Chondrocyte (in vitro differentiated cells): ENCODE data around the gene ZNF382. TPM values are rescaled to one million over a fixed set of nuclear protein-coding genes. Genes with fewer than 3 reads are reported as not detected.

ENCODE experiments used
- DNase-seq: peaks from one replicate; pipeline ENCODE4 v3.0.0; 2021; ENCODE audit warnings: mixed read lengths, low spot score
- H3K27ac Mint-ChIP-seq: one replicate; pipeline ENCODE4 v1.8.0; 2021; ENCODE audit warnings: mild to moderate bottlenecking, moderate library complexity, mixed read lengths; ENCODE audit not compliant: unreplicated experiment
- H3K27me3 Mint-ChIP-seq: 2 replicates; pipeline ENCODE4 v1.8.0; 2021; ENCODE audit warnings: low read depth, mixed read lengths
- H3K36me3 Mint-ChIP-seq: 2 replicates; pipeline ENCODE4 v1.8.0; 2021; ENCODE audit warnings: low read depth, mixed read lengths
- H3K4me1 Mint-ChIP-seq: 2 replicates; pipeline ENCODE4 v1.8.0; 2021; ENCODE audit warnings: low read depth, mild to moderate bottlenecking, mixed read lengths
- H3K4me3 Mint-ChIP-seq: one replicate; pipeline ENCODE4 v1.8.0; 2021; ENCODE audit warnings: mild to moderate bottlenecking, moderate library complexity, mixed read lengths; ENCODE audit not compliant: unreplicated experiment
- H3K9me3 Mint-ChIP-seq: 2 replicates; pipeline ENCODE4 v1.8.0; 2021; ENCODE audit warnings: low read depth, mixed read lengths
- CTCF ChIP-seq: fragments of 200-600 bp; sonication (generic); IDR thresholded peaks from 2 replicates; pipeline ENCODE4 v1.5.0; 2021; ENCODE audit warnings: antibody characterized with exemption, mild to moderate bottlenecking, moderate library complexity
- total RNA-seq: library from RNA; stranded (reverse); gene quantifications from 3 replicates; pipeline ENCODE4 v1.2.1, GENCODE V29; 2021

The ZNF382 gene
- total RNA-seq, 1 donor from 2014 or later, result 12.5 TPM

DNA sequence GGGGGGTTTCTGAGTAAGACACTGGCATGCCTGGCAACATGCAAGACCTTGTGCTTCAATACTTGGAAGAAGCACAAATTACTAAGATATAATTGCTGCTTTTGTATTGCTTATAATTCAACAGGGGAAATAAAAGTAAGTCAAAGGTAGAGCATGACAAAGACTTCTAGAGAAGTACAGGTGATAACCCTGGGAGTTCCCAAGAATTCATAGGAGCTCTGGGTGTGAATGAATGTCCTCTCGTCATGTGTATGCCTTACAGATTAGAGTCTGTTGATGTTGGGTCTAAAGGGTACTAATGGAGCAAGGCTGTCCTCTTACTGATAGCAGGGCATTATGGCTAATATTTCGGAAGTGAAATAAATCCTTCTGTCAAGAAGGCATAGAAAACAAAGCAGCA lies 69.1 kb downstream of the ZNF382 start:
- H3K27me3 Mint-ChIP-seq, result no peaks in the 10 kb centered on the region
- no peak overlapping the region for H3K4me3 Mint-ChIP-seq
- DNase-seq, result no peak
- H3K9me3 Mint-ChIP-seq, result peaks cover 17% of the 10 kb centered on the region
- no peak for TF ChIP-seq CTCF
- H3K36me3 Mint-ChIP-seq, result peaks cover 15% of the 10 kb centered on the region
- H3K4me1 Mint-ChIP-seq, result peaks cover 2% of the 10 kb centered on the region
- H3K27ac Mint-ChIP-seq, result no peak overlapping the region

- no peaks in the 10 kb centered on the region for H3K4me1 Mint-ChIP-seq
- H3K4me3 Mint-ChIP-seq, result no peak overlapping the region
- H3K36me3 Mint-ChIP-seq, result peaks cover 28% of the 10 kb centered on the region
- no peak for TF ChIP-seq CTCF
- DNase-seq, result no peak
- peaks cover 15% of the 10 kb centered on the region for H3K9me3 Mint-ChIP-seq
- no peaks in the 10 kb centered on the region for H3K27me3 Mint-ChIP-seq
- H3K27ac Mint-ChIP-seq, result no peak overlapping the region
Observed at GRCh38 chr19:36679455-36679854, 74.3 kb downstream of the ZNF382 start.

Other genes starting within 250 kb of the ZNF382 start
- gene ZFP14, start 226.1 kb upstream of the ZNF382 start, total RNA-seq, result 3.2 to 6.3 TPM (median 3.8 TPM) in 3 replicates
- gene ZFP82, start 186.7 kb upstream of the ZNF382 start, total RNA-seq, result 8.2 to 9.3 TPM (median 8.9 TPM) in 3 replicates
- gene ZNF566, start 115.8 kb upstream of the ZNF382 start, total RNA-seq, result 12.1 to 14.6 TPM (median 13.8 TPM) in 3 replicates
- 14.0 to 16.6 TPM (median 15.5 TPM) in 3 replicates for gene ZNF260, start 77.0 kb upstream of the ZNF382 start, total RNA-seq
- gene ZNF529, start 32.0 kb upstream of the ZNF382 start, total RNA-seq, result 13.7 to 18.6 TPM (median 14.1 TPM) in 3 replicates
- 8.0 to 10.2 TPM (median 8.9 TPM) in 3 replicates for gene ZNF461, start 61.5 kb downstream of the ZNF382 start, total RNA-seq
- gene ZNF567, start 82.3 kb downstream of the ZNF382 start, total RNA-seq, result 4.9 to 6.9 TPM (median 6.4 TPM) in 3 replicates
- gene ZNF850, start 167.5 kb downstream of the ZNF382 start, total RNA-seq, result 2.5 to 7.5 TPM (median 4.0 TPM) in 3 replicates
- 8.1 to 10.2 TPM (median 8.1 TPM) in 3 replicates for gene ZNF790, start 233.1 kb downstream of the ZNF382 start, total RNA-seq
- 3.3 to 6.6 TPM (median 4.7 TPM) in 3 replicates for gene ZNF345, start 245.6 kb downstream of the ZNF382 start, total RNA-seq